Parathyroid adenoma (tissue), 2 donors: ENCODE results near the gene SNCB.

Experiments used
- H2AFZ ChIP-seq: fragments of 300-600 bp; sonication (generic); one replicate; pipeline ENCODE4 v1.7.0; 2017; ENCODE audit warnings: antibody characterized with exemption, mild to moderate bottlenecking
- H3K27ac ChIP-seq: fragments of 300-600 bp; sonication (generic); one replicate; pipeline ENCODE4 v1.7.0; 2017
- H3K27me3 ChIP-seq: fragments of 300-600 bp; sonication (generic); one replicate; pipeline ENCODE4 v1.7.0; 2017; ENCODE audit warnings: low read length; ENCODE audit not compliant: control insufficient read depth, insufficient read depth
- H3K36me3 ChIP-seq: fragments of 300-600 bp; sonication (generic); one replicate; pipeline ENCODE4 v1.7.0; 2017; ENCODE audit warnings: low read length; ENCODE audit not compliant: control insufficient read depth, insufficient read depth
- H3K4me1 ChIP-seq: fragments of 300-600 bp; sonication (generic); one replicate; pipeline ENCODE4 v1.7.0; 2017; ENCODE audit warnings: control low read depth
- H3K4me2 ChIP-seq: fragments of 300-600 bp; sonication (generic); one replicate; pipeline ENCODE4 v1.7.0; 2017; ENCODE audit warnings: low read length
- H3K4me3 ChIP-seq: fragments of 300-600 bp; sonication (generic); one replicate; pipeline ENCODE4 v1.7.0; 2017; ENCODE audit warnings: low read depth, low read length
- H3K79me2 ChIP-seq: fragments of 300-600 bp; sonication (generic); one replicate; pipeline ENCODE4 v1.7.0; 2017; ENCODE audit warnings: control low read depth
- H3K9ac ChIP-seq: fragments of 300-600 bp; sonication (generic); one replicate; pipeline ENCODE4 v1.7.0; 2017; ENCODE audit warnings: mild to moderate bottlenecking
- H3K9me3 ChIP-seq: fragments of 300-600 bp; sonication (generic); one replicate; pipeline ENCODE4 v1.7.0; 2017; ENCODE audit warnings: low read length; ENCODE audit not compliant: control insufficient read depth
- TF ChIP-seq, protein P1 (sequence below): fragments of 300-600 bp; sonication (generic); IDR thresholded peaks from one replicate; pipeline ENCODE4 v1.7.0; 2017; ENCODE audit warnings: antibody characterized with exemption, mild to moderate bottlenecking
- donor health status: primary hyperparathyroidism.

SNCB gene

GRCh38 chr5:176575066-176575465 lies 55.3 kb downstream of the SNCB start:
- Histone ChIP-seq H3K4me3 (no peak overlapping the region), H3K27ac (no peak overlapping the region), H3K79me2 (no peaks in the 10 kb centered on the region), H3K36me3 (no peaks in the 10 kb centered on the region), H3K4me1 (no peaks in the 10 kb centered on the region), H3K9ac (no peak overlapping the region), H3K27me3 (no peaks in the 10 kb centered on the region), H3K4me2 (no peak overlapping the region), H2AFZ (no peak overlapping the region), H3K9me3 (no peaks in the 10 kb centered on the region)
- TF ChIP-seq, protein P1, sequence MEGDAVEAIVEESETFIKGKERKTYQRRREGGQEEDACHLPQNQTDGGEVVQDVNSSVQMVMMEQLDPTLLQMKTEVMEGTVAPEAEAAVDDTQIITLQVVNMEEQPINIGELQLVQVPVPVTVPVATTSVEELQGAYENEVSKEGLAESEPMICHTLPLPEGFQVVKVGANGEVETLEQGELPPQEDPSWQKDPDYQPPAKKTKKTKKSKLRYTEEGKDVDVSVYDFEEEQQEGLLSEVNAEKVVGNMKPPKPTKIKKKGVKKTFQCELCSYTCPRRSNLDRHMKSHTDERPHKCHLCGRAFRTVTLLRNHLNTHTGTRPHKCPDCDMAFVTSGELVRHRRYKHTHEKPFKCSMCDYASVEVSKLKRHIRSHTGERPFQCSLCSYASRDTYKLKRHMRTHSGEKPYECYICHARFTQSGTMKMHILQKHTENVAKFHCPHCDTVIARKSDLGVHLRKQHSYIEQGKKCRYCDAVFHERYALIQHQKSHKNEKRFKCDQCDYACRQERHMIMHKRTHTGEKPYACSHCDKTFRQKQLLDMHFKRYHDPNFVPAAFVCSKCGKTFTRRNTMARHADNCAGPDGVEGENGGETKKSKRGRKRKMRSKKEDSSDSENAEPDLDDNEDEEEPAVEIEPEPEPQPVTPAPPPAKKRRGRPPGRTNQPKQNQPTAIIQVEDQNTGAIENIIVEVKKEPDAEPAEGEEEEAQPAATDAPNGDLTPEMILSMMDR = no peak

DNA sequence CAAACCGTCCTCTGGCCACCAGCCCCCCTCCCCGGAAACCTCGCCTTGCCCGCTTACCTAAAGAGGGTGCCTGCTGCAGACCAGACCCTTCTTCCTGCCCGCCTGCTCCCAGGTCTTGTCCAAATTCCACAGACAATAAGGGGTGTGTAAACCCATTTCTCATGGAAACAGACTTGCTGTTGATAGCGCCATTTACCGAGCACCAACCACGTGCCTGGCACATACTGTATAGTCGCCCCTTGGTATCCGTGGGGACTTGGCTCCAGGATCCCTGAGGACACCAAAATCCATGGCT lies 56.1 kb downstream of the SNCB start:
- Histone ChIP-seq H3K4me1 (no peaks in the 10 kb centered on the region), H2AFZ (no peak overlapping the region), H3K4me2 (no peak overlapping the region), H3K9ac (no peak overlapping the region), H3K36me3 (no peaks in the 10 kb centered on the region), H3K27me3 (no peaks in the 10 kb centered on the region), H3K9me3 (no peaks in the 10 kb centered on the region), H3K27ac (no peak overlapping the region), H3K79me2 (no peaks in the 10 kb centered on the region), H3K4me3 (no peak overlapping the region)
- TF ChIP-seq, protein P1 = no peak

DNA sequence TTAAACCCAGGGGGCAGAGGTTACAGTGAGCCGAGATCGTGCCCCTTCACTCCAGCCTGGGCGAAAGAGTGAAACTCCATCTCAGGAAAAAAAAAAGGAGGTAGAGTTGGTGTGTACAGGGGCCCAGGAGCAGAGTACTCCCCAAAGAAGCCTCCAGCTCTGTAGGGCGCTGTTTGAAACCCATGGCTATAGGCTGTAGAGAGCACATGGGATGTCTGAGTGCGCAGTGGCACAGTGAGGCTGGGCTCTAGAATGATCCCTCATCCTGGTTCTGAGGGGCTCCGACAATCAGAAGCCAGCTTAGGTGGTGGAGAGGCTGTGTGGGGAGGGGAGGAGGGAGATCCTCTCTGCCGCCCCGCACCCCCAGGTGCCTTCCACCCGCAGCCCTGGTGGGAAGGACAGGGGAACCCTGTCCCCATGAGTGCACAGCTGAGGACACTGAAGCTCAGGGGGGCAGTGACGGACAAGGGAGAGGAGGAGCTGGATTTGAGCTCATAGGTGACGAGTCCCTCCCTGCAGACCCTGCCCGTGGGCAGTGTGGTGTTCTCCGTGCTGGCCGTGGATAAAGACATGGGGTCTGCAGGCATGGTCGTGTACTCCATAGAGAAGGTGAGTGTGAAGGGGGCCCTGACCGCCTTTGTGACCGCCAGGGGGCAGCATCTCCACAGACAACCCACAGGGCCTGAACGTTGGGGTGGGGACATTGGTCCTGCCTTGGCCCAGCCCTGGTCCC lies 56.6 kb downstream of the SNCB start:
- Histone ChIP-seq H2AFZ (no peak overlapping the region), H3K27me3 (no peaks in the 10 kb centered on the region), H3K9ac (no peak overlapping the region), H3K79me2 (no peaks in the 10 kb centered on the region), H3K4me2 (no peak overlapping the region), H3K27ac (no peak overlapping the region), H3K4me3 (no peak overlapping the region), H3K4me1 (no peaks in the 10 kb centered on the region), H3K36me3 (no peaks in the 10 kb centered on the region), H3K9me3 (no peaks in the 10 kb centered on the region)
- TF ChIP-seq, protein P1 = peak; percentile 79
